NCI-H2107 treated with DMSO at 0.1 percent for 48 hours (cell line): ENCODE results near the gene MED25.

Experiments used
- DNase-seq: peaks from one replicate; lab custom pipeline; 2025; ENCODE audit not compliant: unreplicated experiment; lab: John Stamatoyannopoulos, UW

Gene MED25

GRCh38 chr19:49817964-49818648 lies at the start of gene MED25:
TSS of gene MED25 (plus strand) at chr19:49818289. CDS start at chr19:49818342, 53 bp downstream.
- DNase-seq: peak; percentile 84

- DNase-seq: no peak
These were observed 47.6 kb upstream of the MED25 start for GRCh38 chr19:49770529-49770928.

DNA sequence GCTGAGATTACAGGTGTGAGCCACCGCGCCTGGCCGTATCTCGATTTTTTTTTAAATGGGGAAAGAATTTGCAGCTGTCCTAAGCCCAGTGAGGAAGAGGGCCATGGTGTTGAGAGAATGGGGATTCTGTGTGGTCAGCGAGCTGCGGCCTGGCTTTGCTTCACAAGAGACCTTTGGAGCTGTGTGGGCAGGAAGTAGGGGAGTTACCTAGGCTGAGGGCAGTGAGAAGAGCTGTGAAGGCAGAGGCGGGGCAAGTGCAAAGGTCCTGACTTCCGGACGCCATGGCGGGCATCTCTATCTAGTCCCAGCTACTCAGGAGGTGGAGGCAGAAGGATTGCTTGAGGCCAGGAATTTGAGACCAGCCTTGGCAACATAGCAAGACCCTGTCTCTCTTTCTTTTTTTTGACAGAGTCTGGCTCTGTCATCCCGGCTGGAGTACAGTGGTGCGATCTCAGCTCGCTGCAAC lies 46.4 kb upstream of the MED25 start:
- DNase-seq: no peak

DNA sequence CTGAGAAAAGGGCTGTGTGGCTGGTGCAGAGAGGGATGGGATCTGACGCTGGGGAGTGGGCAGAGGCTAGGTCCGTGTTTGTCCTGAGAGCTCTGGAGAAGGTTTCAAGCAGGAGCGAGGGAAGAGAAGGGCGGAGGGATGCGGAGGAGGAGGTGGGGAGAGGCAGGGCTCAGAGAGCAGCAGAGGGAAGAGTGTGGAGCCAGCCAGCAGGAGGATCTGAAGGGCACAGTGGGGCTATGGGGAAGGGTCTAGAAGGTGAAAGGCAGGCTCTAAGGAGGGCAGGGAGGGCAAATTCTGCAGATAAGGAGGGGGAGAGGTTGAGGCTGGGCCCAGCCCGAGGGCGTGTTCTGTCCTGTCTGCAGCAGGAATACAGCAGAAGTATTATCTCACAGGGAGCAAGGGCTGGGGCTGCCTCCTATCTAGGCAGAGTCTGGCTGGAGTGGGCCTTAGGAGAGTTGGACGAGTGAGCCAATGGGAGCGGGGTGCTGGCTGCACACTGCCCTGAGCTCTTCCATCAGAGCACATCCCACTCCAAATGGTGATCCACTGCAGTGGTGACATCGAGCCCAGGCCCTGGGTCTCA lies 45.1 kb upstream of the MED25 start:
- DNase-seq: no peak

- no peak for DNase-seq
These were observed 44.3 kb upstream of the MED25 start for GRCh38 chr19:49773663-49774350.

DNA sequence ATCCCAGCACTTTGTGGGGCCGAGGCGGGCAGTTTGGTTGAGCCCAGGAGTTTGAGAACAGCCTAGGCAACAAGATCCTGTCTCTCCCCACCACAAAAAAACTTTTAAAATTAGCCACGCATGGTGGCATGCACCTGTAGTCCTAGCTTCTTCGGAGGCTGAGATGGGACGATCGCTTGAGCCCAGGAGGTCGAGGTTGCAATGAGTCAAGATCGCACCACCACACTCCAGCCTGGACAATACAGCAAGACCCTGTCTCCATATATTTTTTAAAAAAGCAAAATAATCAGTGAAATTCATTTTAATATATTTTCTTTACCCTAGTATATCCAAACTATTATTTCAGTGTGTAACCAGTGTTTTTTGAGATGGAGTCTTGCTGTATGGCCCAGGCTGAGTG lies 43.1 kb upstream of the MED25 start:
- no peak for DNase-seq

DNA sequence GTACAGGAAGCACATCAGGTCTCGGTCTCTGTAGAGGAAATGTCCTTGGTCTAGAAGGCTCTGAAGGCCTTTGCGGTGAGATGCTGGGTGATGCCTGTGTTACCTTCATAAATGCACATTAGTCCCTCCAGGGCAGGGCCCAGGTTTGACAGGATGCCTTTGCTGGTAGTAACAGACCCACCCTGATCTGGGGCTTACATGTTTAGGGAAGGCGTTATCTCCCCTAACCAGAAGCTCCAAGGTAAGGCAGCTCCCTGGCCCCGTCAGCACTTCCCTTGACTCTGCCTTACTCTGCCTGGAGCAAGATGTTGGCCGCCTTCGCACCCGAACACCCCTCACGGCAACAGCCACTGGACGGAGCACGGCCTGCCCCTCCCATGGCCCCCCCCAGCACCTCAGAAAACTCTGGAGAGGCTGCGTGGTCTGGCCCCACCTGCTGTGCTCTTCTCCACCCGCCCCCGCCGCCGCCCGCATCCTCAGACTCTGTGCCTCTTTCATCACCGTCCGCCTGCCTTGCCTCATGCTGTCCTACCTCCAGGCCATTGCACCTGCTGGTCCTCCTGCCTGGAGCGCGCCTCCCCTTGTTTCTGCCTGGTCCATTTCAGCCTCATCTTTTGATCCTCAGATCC lies 42.2 kb upstream of the MED25 start:
- no peak for DNase-seq

DNA sequence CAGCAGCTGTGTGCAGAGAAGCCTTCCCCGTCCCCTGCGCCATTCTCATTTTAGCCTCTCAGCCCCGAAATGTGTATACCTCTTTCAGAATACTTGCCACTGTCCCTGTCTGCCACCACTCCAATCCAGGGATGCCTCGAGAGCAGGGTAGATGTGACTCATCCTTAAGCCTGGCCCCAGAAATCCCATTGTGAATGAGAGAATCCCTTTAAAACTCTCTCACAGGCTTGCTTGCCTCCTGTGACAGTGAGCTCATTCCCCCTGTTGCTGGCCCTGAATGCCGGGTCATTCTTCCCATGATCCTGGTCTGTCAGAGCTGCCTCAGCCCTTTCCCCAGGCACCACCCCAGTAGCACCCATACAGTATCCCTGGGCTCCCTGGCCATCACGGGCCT lies 41.7 kb upstream of the MED25 start:
- DNase-seq: no peak

DNA sequence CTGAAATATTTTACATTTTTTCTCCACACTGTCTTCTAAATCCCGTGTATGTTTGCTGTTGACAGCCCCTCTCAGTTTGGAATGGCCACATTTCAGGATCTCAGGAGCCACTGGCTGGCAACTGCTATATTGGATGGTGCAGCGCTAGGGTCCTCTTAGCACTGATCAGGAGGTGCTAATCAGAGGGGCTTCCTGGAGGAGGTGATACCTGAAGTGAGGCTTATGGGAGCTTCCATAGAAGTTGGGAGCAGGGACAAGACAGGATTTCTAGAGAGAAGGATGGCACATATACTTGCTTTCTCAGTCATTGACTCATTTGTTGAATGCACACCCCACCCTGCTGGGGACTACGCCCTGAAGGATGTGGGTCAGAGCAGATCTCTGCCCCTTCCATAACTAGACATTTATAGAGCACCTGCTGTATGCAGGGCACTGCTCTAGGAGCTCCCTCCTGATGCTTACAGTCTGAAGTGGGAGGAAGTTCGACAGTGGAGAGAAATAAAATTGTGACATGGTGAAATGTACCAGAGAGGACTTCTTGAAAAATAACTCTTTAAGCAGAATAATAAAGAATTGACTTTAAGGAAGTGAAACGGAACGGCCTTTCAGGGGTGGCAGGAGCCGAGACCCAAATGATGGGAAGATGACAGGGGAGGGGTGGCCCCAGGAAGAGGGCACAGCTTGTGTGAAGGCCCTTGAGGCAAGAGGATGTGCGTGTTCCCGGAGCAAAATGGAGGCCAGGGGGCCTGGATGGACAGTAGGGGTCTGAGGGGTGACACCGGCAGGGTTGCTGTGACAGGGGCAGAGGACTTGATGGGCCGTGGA lies 38.1 kb upstream of the MED25 start:
- no peak for DNase-seq

DNA sequence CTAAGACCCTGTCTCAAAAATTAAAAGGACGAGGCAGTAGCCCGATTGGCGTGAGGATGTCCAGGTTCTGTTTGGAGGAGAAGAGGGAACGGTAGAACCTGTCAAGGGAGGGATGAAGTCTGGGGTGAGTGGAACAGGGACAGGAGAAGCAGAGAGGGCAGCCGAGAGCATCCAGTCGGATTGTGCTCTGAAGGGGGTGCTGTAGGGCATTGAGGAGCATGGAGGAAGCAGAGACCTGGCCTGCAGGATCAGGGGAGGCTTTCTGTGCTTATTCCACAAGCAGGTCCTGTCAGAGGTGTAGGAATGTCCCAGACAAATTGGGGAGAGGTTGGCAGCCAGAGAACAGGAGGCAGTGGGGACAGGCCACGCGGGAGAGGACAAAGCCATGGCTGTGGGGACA lies 37.2 kb upstream of the MED25 start:
- DNase-seq: no peak

GRCh38 chr19:49781394-49781793 lies 36.7 kb upstream of the MED25 start:
- DNase-seq: no peak

GRCh38 chr19:49782515-49782914 lies 35.6 kb upstream of the MED25 start:
- DNase-seq: no peak

DNA sequence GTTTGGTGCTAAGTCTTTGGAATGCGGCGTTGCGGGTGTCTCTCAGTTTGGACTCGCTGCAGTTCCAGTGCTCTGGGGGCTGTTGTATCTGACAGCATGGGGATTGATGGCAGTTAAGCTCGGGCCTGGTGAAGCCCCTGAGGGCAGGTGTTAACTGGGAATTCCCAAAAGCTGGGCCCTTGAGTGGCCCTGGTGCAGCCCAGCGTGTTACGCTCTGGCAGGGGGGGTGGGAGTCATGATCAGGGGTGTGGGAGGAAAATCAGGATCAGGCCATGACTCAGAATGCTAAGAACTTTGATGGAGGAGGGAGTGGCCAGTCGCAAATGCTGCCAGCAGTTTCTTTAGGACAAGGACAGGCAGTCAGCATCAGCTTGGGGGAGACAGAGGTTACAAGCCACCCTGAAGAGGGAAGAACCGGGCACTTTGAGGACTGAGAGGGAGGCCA lies 31.7 kb upstream of the MED25 start:
- no peak for DNase-seq

GRCh38 chr19:49787746-49788145 lies 30.3 kb upstream of the MED25 start:
- DNase-seq: no peak

GRCh38 chr19:49788857-49789256 lies 29.2 kb upstream of the MED25 start:
- no peak for DNase-seq

GRCh38 chr19:49790866-49791265 lies 27.2 kb upstream of the MED25 start:
- no peak for DNase-seq

DNA sequence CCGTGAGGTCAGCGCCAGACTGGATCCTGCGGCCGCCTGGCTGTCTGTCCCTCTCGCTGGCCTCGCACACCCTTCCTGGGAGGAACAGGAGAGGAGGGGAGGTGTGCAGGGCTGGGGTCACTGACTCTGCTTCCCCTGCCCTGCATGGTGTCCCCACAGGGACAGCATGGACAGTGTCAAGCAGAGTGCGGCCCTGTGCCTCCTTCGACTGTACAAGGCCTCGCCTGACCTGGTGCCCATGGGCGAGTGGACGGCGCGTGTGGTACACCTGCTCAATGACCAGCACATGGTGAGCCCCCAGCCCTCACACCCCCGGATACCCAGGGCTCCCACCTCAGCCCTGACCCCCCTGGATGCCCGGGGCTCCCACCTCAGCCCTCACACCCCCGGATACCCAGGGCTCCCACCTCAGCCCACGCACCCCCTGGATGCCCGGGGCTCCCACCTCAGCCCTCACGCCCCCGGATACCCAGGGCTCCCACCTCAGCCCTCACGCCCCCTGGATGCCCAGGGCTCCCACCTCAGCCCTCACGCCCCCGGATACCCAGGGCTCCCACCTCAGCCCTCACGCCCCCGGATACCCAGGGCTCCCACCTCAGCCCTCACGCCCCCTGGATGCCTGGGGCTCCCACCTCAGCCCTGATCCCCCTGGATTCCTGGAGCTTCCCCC lies 26.2 kb upstream of the MED25 start:
- DNase-seq: no peak

GRCh38 chr19:49792829-49793560 lies 25.1 kb upstream of the MED25 start:
- no peak for DNase-seq

- no peak for DNase-seq
These were observed 24.6 kb upstream of the MED25 start for GRCh38 chr19:49793561-49793840.

GRCh38 chr19:49795615-49796014 lies 22.5 kb upstream of the MED25 start:
- DNase-seq: no peak
